GM23338 (cell line): ENCODE measurements around the gene LUC7L2. TPM values are rescaled to one million over a fixed set of nuclear protein-coding genes. Genes with fewer than 3 reads are reported as not detected.

Experiments
- CREB1 ChIP-seq: fragments of 250-450 bp; sonication (Bioruptor Pico); IDR thresholded peaks from 2 replicates; pipeline ENCODE4 v1.5.0; 2020; ENCODE audit warnings: low read depth, mild to moderate bottlenecking, moderate library complexity
- CTCF ChIP-seq, 2 experiments: fragments of 200-600 bp in 1 of 2; sonication (generic) in 1 of 2; conservative IDR thresholded peaks; 2 replicates each; pipeline versions ENCODE4 v1.5.1 to v1.6.1; 2016 to 2017; ENCODE audit warnings: antibody characterized with exemption in 2 of 2, low read depth in 2 of 2, mild to moderate bottlenecking in 2 of 2, moderate library complexity in 1 of 2
- EZH2 ChIP-seq: fragments of 200-600 bp; sonication (generic); IDR thresholded peaks from one replicate; pipeline ENCODE4 v1.8.0; 2017; ENCODE audit warnings: antibody characterized with exemption, mild to moderate bottlenecking, low read depth; ENCODE audit not compliant: unreplicated experiment
- JUNB ChIP-seq: IDR thresholded peaks from one replicate; pipeline ENCODE4 v1.6.1; 2016; ENCODE audit warnings: antibody characterized with exemption; ENCODE audit not compliant: unreplicated experiment
- NANOG ChIP-seq: IDR thresholded peaks from 2 replicates; pipeline ENCODE4 v1.6.1; 2016; ENCODE audit warnings: antibody characterized with exemption, borderline replicate concordance
- POLR2AphosphoS5 ChIP-seq: IDR thresholded peaks from 2 replicates; pipeline ENCODE4 v1.6.1; 2016; ENCODE audit warnings: antibody characterized with exemption, low read depth
- REST ChIP-seq: IDR thresholded peaks from one replicate; pipeline ENCODE4 v1.6.1; 2018; ENCODE audit warnings: antibody characterized with exemption; ENCODE audit not compliant: unreplicated experiment
- STAT1 ChIP-seq: IDR thresholded peaks from one replicate; pipeline ENCODE4 v1.6.1; 2016; ENCODE audit warnings: antibody characterized with exemption; ENCODE audit not compliant: unreplicated experiment
- ZNF114 ChIP-seq: fragments of 250-450 bp; sonication (Bioruptor Pico); IDR thresholded peaks from 2 replicates; pipeline ENCODE4 v1.5.0; 2020; ENCODE audit warnings: mild to moderate bottlenecking, moderate library complexity
- ZNF331 ChIP-seq: fragments of 250-450 bp; sonication (Bioruptor Pico); IDR thresholded peaks from 2 replicates; pipeline ENCODE4 v1.5.0; 2020; ENCODE audit warnings: low read depth, mild to moderate bottlenecking, moderate library complexity
- ZNF462 ChIP-seq: fragments of 250-450 bp; sonication (Bioruptor Pico); IDR thresholded peaks from 2 replicates; pipeline ENCODE4 v1.5.0; 2020; ENCODE audit warnings: mild to moderate bottlenecking, moderate library complexity
- polyA plus RNA-seq: library from polyadenylated mRNA; unstranded; fragments of >200 nt; fragmentation: Nextera tagmentation; extraction: Ambion mirVana; gene quantifications from 2 replicates; pipeline ENCODE4 v1.2.1, GENCODE V29; 2016
- total RNA-seq: library from RNA; depleted of rRNA; stranded (reverse); fragments of >200 nt; shearing (Covaris generic); gene quantifications from 2 replicates; pipeline ENCODE4 v1.2.3, GENCODE V29; 2014

Gene LUC7L2
- total and polyA plus RNA-seq, 2 experiments from 2014 or later = 40.3 to 57.3 TPM

- no peak for TF ChIP-seq ZNF462 (CRISPR knock-in tag)
- no peak for TF ChIP-seq REST
- no peak for TF ChIP-seq EZH2
- TF ChIP-seq ZNF114 (CRISPR knock-in tag) = no peak
- TF ChIP-seq ZNF331 (CRISPR knock-in tag) = no peak
- no peak for TF ChIP-seq STAT1
- TF ChIP-seq CTCF (conservative IDR thresholded peaks at IDR 0.05; ENCODE audit: low read depth in 2 of 2) = no peak
- no peak for TF ChIP-seq NANOG
- no peak for TF ChIP-seq JUNB
- TF ChIP-seq CREB1 (CRISPR knock-in tag) = no peak
- TF ChIP-seq POLR2AphosphoS5 = no peak
Observed at GRCh38 chr7:139446051-139446890, 86.6 kb downstream of the LUC7L2 start (continued).
